GM20000 (cell line): ENCODE results near the gene TSPEAR.

Experiments
- DNase-seq: peaks from one replicate; pipeline ENCODE4 v3.0.0; 2012; ENCODE audit warnings: low spot score
- CTCF ChIP-seq: IDR thresholded peaks from 2 replicates; pipeline ENCODE4 v1.5.1; 2012; ENCODE audit warnings: mild to moderate bottlenecking, control low read depth; ENCODE audit errors: extremely low read depth, missing control alignments

The TSPEAR gene

DNA sequence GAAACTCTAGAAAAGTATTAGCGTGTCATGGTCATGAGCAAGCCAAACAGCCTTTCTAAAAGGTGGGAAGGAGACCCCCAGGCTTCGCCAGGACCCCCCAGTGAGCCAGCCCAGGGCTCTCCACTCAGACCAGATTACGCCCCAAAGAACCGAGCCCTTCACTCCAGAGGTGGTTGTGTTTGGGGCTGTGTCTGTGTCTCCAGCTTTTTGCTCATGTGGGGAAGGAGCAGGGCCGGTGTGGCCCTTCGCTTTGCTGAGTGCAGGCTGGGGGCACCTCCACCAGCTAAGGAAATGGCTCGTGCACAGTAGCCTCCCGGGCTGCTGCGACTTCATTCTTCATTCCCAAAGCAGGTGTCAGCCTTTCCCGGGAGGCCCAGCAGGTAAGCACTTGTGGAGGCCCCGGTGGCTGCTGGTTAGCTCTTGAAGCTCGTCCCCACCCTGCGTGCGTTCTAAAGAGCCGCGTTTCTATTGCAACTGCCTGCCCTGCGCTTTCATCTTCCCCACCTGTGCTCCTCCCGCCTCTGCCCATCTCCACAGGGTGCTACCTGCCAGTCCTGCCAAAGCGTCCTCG is 531 bp downstream of the TSPEAR start:
- no peak for DNase-seq
- no peak for TF ChIP-seq CTCF

GRCh38 chr21:44710294-44710665 is 1.1 kb downstream of the TSPEAR start:
- no peak for DNase-seq

GRCh38 chr21:44709426-44710293 is 1.7 kb downstream of the TSPEAR start:
- DNase-seq: no peak
- no peak for TF ChIP-seq CTCF

More at GRCh38 chr21:44710294-44710665, 1.1 kb downstream of the TSPEAR start:
- TF ChIP-seq CTCF: no peak

DNA sequence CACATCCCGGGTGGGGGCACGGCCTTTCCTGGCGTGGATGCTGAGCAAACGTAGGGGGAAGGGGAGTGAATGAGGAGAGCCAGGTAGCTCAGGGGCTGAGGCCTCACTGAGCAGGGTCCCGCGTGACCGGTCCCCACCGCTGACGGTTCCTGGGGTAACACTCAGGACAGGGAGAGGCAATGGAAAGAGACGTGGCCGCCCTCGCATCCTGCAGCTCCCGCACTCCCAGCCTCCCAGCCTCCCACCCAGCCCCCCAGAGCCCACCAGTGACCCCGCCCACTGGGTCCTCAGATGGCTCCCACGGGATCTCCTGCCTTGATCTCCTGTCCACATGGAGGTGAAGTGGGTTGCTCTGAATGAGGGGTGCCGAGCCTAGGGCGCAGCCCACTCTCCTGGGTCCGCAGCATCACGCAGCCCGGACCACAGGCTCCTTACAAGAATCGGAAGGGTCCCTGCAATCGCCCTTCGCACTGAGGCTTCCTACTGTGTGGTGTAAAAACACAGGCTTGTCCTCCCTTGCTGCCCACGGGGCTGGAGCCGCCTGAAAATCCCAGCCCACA is 2.4 kb downstream of the TSPEAR start:
- TF ChIP-seq CTCF: no peak

GRCh38 chr21:44708213-44708865 is 3.0 kb downstream of the TSPEAR start:
- no peak for TF ChIP-seq CTCF
- DNase-seq: peak; percentile 29

More for the DNA sequence above, 2.4 kb downstream of the TSPEAR start:
- no peak for DNase-seq

DNA sequence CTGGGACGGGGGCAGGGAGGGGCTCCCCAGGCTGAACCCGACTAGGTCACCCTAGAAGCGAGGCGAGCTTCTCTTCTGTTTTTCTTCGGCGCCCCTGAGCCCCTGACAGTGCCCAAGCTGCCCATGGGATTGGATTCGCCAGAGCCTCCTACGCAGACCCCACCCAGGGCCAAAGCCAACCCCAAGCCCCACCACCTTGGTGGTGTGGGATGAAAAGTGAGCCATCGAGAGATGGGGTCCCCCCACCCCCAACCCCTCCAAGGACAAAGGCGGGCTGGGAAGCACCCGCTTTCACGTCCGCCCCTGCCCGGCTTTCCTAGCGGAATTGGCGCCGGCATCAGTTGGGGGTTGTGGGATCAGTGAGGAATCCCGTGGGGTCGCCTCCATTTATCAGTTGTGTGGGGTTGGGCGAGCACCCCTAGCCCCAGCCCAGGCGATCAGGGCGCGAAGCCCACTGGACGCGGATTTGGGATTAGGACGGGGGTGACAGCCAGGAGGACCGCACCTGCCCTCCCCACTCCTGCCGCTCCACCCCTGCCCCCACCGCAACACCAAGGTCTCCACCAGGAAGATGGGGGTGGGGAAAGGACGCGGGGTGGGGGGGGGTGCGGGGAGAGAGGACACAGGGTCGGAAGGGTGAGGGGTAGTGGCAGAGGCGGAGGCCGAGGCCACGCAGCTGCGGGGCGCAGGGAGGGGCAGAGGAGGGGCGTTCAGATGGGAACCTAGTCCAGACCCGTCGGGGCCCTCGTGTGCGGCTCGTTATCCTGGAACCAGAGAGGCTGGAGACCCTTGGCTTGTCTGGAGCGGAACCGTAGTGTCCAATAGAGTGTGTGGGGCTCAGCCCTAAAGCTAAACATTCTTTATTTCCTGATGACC is 4.4 kb downstream of the TSPEAR start:
- peak; percentile 21 for DNase-seq
- no peak for TF ChIP-seq CTCF
